Stimulated activated CD4-positive, alpha-beta T cell treated with anti-CD3 and anti-CD28 coated beads, TNF-alpha, amount 100 ng/mL, for 24 hours (primary cell): ENCODE measurements around the gene ITIH6.

Source experiments
- DNase-seq, 3 experiments: peaks; one replicate each; pipeline ENCODE4 v3.0.0-alpha.2; 2020; ENCODE audit warnings: low read depth in 3 of 3

Gene ITIH6

DNA sequence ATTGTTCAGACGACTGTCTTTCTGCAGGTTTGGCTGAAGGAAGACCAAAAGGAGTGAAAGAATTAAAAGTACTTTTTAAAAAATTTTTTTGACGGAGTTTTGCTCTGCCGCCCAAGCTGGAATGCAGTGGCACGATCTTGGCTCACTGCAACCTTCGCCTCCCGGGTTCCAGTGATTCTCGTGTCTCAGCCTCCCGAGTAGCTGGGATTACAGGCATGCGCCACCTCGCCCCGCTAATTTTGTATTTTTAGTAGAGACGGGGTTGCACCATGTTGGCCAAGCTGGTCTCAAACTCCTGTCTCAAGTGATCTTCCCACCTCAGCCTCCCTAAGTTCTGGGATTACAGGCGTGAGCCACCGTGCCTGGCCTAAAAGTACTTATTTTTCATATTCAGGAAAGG lies 86.3 kb downstream of the ITIH6 start:
- no peak for DNase-seq

DNA sequence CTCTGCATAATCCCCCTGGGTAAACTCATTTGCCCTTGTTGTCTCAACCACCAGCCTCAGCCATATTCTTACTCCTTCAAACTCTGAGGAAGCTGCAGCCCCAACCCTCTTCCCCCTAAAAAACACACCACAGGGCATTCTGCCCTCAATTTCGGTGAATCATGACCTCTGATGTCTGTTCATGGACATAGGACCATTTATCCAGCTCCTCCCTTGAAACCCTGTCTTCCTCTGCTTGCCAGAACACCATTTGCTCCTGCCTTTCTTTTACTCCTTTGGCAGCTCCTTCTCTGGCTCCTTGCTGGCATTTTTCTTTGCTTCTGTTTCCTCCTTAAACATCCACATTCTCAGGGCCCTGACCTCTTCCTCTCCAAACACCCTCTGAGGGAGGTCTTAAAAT lies 87.1 kb downstream of the ITIH6 start:
- no peak for DNase-seq

DNA sequence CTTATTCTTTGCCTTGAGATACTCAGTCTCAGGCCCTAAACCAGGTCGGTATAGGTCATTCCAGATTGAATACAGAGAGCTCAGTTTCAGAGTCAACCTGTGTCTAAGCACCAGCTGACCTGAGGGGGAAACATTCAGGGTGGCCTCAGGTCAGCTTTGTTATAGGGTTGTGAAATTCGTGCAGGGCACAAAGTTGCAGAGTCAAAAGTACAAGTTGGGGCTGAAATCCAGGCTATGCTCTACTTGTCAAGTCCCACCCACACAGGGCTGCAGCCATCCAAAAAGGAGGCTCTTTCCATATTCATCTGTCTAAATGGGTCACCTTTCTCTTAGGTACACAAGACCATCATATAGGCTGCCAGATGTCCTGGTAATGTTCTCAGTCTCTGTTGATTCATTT lies 89.7 kb downstream of the ITIH6 start:
- DNase-seq, result no peak
